HuH-7.5 (cell line): Measurements from ENCODE around the gene VWA7.

Source experiments
- DNase-seq: peaks from one replicate; pipeline ENCODE4 v3.0.0; 2011; ENCODE audit warnings: low spot score

Gene VWA7

DNA sequence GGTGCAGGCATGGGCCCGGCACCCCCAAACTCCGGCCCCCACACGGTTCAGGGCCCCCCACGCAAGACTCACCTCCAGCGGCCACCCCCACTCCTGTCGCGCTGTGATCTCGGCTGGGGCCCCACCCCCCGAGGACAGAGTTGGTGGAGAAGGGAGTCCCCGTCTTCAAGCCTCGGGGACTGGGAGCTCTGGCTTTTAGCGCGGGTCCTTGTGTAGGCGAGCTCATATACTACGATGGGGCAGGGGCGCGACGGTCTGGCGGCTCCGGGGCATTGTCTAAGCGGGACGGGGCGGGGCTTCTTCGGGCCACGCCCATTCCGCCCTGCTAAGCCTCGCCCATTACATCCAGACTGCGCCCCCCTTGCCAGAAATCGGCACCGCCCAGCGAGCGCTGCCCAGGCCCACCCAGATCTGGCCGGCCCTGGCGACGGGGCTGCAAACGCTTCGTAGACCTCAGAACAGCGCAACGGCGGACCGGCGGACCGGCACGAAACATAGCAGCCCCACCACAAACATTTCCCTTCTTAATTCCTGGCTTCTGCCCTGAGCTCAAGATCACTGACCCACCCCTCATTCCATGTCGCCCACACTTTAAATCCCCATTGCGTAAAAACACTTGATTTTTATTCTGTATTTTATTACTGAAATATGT, 47.0 kb downstream of the VWA7 start:
- DNase-seq = peak; percentile 60

DNA sequence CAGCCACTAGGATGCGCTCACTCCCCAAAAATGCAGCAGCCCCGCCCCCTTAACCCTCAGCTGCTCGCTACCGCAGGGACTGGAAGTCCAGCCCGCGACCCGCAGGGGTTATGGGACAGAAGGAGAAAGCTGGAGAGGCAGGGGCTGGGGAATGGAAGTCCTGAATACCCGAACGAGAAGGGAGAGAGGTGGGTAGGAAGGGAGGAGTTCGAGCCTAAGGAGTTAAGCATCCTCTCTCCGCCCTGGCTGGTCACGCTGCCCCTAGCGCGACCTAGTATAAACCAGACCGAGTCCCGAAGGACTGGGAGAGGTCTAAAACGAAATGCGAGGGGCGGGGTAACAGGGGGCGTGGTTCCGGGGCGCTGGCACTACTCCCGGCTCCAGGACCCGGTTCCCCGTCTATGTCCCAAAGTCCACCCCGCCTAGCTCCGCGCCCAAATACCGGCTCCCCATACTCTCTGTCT, 47.6 kb downstream of the VWA7 start:
- peak; percentile 86 for DNase-seq

DNA sequence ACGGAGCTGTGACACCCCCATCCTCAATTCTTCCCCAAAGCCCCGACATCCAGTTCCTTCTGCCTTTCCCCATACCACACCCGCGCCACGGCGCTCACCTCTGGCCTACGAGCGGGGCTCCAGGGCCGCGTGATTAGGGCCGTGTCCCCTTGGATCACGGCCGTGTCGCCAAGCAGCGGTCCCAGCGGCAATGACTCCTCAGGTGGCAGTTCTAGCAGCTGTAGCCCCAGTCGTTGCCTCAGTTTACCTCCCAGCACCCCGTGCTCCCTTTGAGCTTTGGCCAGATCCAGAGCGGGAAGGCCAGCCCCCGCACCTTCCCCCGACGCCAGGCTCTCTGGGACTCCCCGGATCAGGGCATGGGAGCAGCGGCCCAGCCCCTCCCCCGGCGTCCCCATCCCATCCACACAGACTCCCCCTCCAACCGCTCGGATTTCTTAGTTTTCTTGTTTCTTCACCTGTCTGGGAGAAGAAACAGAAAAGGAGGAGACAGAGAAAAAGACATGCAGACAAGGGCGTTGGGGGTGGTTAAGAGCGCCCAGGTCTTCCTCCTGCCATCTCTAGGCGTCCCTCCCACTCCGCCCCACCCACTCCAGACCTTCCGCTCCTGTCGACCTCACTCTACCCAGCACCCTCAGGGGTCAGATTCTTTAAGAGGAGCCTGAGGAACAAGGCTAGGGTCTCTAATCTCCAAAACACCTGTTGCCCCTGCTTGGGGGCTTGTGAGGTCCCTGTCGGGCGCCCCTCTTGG, 48.2 kb downstream of the VWA7 start, which contains the start of gene DDAH2:
Gene DDAH2, minus strand, starts transcription at position 533 of the 748 bp plus-strand sequence. Its CDS starts 138 bp downstream, at position 395.
- no peak for DNase-seq

DNA sequence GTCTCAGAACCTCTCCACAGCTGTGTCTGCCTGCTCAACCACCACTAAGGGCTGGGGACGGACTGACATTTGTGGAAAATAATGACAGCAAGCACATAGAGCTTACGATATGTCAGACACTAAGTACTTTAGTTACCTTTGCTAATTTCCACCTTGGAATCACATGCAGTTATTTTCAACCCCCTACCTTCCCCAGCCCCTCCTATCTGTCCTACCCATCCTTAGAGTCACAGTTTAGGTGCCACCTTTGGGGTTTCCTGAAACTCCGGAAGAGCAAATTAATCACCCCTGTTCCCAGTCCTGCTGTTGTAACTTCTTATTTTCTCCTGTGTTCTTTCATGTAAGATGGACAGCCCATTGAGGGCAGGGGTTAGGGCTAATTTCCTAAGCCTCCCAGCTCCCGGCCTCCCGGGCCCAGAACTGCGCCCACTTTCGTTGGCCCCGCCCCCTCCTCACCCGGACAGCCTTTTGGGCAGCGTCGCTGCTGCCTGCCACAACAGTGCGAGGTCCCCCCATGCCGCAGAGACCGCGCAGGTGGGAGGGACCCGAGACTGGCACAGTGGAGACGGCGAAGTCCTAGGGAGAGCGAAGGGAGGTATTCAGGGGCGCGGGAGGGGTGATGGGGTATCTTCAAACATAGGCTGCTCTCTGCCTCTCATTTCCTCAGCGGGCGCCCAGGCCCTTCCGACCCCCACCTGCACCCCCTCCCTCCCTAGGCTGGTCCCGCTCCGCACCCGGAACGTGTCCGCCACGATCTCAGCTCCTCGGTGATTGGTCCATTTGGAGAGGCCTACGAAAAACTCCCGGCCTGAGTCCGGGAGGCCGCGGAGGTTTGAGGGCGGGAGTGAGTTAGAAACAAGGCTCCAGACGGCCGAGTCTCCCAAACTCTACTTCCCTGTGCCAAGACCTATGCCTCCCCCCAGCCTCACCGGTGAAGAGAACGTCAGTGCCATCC, 49.1 kb downstream of the VWA7 start:
- DNase-seq = no peak

DNA sequence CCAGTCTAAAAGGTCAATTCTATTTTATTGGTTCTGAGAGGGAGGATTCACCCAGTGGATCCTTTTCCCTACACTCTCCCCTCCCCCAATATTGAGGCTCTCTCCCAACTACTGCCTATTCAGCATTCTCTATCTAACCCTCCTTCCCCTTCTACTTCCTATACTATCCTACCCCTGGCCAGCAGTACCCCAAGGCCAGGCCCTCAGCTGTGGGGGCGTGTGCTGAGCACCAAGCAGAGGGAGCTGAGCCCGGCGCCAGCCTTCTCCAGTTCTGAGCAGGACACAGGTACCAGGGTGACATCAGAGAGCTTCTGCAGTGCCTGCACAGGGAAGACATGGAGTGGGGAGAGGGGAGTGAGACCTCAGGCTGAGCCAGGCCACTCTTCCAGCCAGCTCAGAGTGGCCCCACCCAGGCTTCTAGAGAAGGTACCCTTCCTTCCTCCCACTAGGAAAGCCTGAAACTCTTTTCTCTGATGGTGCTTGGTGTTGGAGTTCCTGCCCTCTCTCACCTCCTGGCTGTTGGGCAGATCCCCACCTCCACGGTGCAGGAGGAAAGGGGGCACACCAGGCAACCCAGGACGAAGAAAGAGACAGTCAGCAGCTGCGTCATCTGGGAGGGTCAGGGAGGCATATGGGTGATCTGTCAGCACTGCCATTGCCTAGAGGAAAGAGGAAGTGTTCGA, 50.0 kb downstream of the VWA7 start:
- no peak for DNase-seq

DNA sequence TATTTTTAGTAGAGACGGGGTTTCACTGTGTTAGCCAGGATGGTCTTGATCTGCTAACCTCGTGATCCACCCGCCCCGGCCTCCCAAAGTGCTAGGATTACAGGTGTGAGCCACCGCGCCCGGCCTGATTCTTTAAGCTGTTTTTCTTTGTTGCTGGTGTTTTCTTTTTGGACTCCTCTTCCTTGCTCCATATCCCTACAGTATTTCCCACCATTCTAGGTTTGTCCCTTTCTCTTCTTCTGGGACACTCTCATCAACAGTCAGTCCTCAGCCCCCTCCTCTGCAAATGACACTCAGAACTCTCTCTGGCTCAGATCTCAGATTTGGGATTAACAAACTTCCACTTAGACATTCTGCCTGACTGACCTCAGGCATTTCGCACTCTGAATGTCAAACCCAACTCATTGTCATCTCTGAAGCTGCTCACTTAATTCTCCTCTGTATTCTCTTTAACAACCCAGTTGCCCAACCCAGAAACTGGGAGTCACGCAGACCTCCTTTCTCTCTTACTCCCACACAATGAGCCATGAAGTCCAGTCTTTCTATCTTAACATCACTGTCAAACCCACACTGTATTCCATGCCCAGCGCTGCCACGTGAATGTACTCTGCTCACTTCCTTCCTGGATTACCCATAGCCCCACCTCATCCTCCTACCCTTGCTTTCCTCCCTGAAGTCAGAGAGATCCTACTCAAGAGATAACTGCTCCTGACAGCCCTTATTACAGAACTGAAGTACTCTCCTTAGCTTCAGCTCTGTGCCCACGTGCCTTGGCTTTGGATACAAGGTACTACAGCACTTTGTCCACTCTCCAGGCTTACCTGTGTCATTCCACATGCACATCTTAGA, 51.4 kb downstream of the VWA7 start:
- no peak for DNase-seq

DNA sequence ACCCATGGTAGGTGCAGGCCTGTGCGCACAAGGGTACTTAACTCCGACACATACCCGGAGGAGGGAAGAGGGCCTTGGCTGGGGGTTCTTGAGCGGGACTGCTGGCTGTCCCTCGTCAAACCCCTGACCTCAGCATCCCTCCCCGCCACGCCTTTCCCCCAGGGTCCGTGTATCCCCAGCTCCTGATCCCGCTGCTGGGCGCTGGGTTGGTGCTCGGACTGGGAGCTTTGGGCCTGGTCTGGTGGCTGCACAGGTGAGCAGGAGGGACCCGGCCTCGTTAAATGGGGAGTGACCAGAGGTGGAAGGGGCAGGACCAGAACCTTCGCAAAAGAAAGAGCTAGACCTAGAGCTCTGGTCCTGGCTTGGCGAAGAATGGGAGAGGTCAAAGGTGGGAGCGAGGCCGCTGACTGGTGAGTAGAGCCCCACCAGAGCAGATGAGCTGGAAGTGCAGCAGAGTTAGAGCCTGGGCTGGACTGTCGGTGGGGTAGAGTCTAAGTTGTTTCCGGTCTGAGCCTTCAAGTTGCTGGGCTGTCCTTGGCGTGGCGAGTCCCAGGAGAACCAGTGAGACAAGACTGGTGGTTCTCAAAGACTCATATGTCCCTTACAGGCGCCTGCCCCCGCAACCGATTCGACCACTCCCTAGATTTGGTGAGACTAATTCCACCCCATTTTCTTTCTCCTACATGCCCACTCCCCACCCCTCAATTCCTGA, 53.0 kb downstream of the VWA7 start:
- no peak for DNase-seq

DNA sequence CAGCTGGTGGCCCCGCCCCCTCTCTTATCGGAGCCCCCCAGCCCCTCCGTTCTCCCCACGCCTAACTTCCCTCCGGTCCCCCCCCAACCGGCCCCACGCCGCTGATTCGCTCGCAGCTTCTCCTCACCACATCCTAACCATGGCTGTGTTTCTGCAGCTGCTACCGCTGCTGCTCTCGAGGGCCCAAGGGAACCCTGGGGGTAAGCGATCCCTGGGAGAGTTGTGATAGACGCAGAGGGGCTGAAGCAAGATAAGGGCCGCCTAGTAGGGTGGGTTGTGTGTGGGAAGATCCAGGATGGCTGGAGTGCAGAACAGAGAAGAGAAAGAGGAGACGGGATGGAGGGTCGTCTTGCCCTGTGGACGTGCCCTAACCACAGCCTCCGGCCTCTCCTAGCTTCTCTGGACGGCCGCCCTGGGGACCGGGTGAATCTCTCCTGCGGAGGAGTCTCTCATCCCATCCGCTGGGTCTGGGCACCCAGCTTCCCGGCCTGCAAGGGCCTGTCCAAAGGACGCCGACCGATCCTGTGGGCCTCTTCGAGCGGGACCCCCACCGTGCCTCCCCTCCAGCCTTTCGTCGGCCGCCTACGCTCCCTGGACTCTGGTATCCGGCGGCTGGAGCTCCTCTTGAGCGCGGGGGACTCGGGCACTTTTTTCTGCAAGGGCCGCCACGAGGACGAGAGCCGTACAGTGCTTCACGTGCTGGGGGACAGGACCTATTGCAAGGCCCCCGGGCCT, 53.7 kb downstream of the VWA7 start, which contains the start of gene MPIG6B:
Gene MPIG6B, plus strand, starts transcription at position 129 of the 735 bp plus-strand sequence. Its CDS starts 11 bp downstream, at position 140.
- no peak for DNase-seq

DNA sequence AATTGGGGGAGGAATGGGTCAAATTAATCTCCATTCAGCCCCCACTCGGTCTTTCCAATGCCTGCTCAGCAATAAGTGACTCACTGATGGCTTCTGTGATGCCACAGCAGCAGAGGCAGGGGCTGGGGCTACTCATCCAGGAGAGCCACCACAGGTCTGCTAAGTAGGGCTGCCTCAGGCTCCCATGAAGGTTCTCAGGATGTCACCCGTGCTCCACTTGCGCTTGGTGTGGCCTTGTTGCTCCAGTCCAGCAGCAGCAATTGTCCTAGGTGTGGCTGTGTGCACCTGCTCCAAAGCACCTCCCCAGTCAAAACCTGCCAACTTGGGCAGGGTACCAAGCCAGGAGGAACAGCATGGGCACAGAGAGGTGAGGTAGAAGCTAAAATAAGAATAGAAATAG, 55.0 kb downstream of the VWA7 start:
- DNase-seq = no peak

DNA sequence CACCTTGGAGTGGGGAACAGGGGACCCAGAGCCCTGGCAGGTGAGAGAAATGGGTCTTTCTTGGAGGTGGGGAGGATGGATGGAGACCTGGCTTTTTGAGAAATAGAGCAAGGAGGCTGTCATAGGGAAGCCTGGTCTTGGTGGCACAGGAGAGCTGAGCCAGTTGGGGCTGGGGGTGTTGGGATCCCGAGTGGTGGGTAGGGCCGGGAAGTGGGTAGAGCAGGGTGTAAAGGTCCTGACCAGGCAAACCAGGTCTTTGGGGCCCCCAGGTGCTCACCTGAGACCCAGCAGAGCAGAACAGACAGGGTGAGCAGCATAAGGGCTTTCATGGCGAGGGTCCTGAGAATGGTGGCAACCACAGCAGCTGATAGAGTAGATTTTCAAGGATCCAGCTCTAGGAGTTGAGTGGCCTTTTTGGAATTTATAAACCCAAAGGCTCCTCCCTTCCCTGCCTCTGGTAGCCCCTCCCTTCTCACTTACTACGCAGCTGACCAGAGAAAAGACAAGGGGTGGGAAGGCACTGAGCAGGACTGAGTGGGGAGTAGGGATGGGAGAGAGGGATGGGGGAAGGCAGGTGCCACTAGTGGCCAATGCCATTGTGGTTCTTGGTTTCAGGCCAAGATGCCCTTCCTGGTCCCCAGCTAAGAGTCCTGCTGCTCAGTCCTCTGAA, 55.6 kb downstream of the VWA7 start, which contains the start of gene LY6G6C:
Gene LY6G6C, minus strand, starts transcription at position 396 of the 670 bp plus-strand sequence. Its CDS starts 67 bp downstream, at position 329.
- no peak for DNase-seq

DNA sequence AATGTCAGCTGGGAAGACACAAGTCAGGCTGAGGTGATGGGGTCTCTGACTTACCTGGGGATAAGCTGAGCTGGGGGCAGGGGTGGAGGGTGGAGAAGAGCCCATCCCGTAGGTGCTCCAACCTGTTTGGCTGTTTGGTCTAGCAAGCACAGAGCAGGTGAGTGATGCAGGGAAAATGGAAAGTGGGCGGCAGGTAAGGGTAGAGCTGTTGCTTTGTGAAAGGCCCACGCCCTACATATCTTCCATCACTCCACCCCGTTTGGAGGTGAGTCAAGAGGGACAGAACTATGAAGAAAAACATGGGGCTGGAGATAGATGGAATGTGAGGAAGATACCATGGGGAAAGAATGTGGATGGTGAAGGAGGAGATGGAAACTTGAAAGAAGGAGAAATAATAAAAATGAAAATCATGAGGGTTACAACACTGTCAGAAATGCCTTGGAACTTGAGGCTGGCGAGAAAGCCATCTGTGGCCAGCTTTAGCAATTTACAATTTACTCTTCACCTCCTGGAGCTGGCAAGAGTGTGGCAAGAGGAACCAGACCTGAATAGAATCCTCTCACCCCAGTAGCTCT, 56.8 kb downstream of the VWA7 start:
- DNase-seq = no peak

DNA sequence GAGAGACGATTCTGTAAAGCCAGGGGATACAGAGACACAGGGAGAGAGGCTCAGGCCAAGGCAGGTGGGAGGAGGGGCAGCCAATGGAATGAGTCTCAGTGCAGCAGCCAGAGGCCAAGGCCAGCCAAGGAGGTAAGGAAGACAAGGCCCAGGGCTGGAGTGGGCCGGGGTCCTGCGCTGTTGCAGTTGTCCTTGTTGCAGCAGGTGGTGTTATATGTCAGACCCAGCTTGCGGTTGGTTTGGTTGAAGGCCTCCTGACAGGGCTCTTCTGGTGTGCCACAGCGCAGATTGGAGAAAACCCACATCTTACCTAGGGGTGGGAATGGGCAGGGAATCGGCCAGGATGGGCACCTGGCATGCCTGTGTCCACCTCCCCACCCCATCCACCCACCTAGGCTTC, 58.1 kb downstream of the VWA7 start:
- no peak for DNase-seq

DNA sequence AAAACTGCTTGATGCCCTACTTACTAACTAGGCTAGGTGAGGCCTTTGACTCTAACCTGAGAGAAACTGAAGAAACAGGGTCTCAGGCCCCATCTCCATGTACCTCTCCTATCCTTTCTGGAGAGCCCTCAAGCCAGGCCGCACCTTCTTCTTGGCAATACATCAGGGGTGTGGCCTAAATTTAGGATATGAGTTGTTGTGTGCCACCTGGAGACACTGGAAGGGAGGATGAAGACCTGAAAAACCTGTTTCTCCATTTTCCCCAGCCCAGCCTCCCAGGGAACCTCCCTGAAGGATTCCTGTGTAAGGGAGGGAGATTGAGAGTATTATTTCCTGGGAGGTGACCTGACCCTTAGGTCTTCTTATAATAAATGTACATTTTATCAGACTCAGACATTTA, 58.9 kb downstream of the VWA7 start:
- no peak for DNase-seq

DNA sequence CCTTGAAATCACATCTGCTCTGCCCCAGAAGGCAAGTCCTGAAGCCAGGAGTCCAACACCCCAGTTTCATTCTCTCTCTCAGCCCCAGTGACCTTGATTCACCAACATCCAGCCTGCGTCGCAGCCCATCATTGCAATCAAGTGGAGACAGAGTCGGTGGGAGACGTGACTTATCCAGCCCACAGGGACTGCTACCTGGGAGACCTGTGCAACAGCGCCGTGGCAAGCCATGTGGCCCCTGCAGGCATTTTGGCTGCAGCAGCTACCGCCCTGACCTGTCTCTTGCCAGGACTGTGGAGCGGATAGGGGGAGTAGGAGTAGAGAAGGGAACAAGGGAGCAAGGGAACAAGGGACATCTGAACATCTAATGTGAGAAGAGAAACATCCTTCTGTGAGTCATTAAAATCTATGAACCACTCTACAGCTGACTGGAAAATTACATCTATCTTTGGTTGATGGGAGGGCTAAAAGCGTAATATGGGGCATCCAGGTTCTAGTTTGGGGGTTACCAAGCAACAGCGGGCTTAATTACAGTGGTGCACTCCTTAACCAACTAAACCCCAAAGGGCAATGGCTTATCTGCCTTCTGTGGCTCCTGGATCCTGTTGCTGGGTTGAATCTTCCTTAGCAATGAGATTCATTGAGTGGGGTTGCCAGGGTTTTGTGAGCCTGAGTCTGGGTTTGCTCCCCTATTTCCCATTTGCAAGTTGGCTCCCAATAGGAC, 59.5 kb downstream of the VWA7 start:
- DNase-seq = peak; percentile 39
